ENCODE measurements around the gene ITGAX.

GRCh38 chr16:31347445-31347844, 7.5 kb upstream of the ITGAX start:
- TF ChIP-seq EZH2 (IDR thresholded peaks at IDR 0.05; ENCODE audit: borderline replicate concordance, low read depth, low read length, poor library complexity, severe bottlenecking), result no peak
- TF ChIP-seq, protein P1, sequence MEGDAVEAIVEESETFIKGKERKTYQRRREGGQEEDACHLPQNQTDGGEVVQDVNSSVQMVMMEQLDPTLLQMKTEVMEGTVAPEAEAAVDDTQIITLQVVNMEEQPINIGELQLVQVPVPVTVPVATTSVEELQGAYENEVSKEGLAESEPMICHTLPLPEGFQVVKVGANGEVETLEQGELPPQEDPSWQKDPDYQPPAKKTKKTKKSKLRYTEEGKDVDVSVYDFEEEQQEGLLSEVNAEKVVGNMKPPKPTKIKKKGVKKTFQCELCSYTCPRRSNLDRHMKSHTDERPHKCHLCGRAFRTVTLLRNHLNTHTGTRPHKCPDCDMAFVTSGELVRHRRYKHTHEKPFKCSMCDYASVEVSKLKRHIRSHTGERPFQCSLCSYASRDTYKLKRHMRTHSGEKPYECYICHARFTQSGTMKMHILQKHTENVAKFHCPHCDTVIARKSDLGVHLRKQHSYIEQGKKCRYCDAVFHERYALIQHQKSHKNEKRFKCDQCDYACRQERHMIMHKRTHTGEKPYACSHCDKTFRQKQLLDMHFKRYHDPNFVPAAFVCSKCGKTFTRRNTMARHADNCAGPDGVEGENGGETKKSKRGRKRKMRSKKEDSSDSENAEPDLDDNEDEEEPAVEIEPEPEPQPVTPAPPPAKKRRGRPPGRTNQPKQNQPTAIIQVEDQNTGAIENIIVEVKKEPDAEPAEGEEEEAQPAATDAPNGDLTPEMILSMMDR (conservative IDR thresholded peaks at IDR 0.05; ENCODE audit: low read depth, low read length), result no peak

Measured in A673 (cell line).